MCF 10A (cell line): ENCODE measurements around the gene PTPRM. TPM values are rescaled to one million over a fixed set of nuclear protein-coding genes. Genes with fewer than 3 reads are reported as not detected.

Source experiments
- BruUV-seq: library from RNA; stranded (reverse); fragments of 400-500 nt; replicated peaks from 2 replicates; lab custom pipeline; 2021; lab: Mats Ljungman, UMichigan
- CTCF ChIA-PET: fragments of 300-600 bp; sonication (Branson Sonifier 250); formaldehyde crosslinking; extraction: SDS; loops from one replicate; lab custom pipeline; 2021; ENCODE audit warnings: antibody characterized with exemption, inconsistent platforms; lab: Yijun Ruan, JAX
- POLR2A ChIA-PET: fragments of 300-600, 350-650 bp; sonication (Branson Sonifier 250); formaldehyde crosslinking; extraction: SDS; loops from one replicate; lab custom pipeline; 2020; ENCODE audit warnings: antibody characterized with exemption, inconsistent platforms; lab: Yijun Ruan, JAX
- DNase-seq: peaks from one replicate; pipeline ENCODE4 v3.0.0-alpha.2; 2018; ENCODE audit not compliant: unreplicated experiment
- H3K27ac Mint-ChIP-seq: one replicate; pipeline ENCODE4 v1.8.0; 2022; ENCODE audit warnings: mild to moderate bottlenecking, low read depth, mixed read lengths; ENCODE audit not compliant: unreplicated experiment
- H3K27me3 Mint-ChIP-seq: one replicate; pipeline ENCODE4 v1.8.0; 2022; ENCODE audit warnings: mixed read lengths; ENCODE audit not compliant: insufficient read depth, unreplicated experiment
- H3K36me3 Mint-ChIP-seq: one replicate; pipeline ENCODE4 v1.8.0; 2022; ENCODE audit warnings: mild to moderate bottlenecking, moderate library complexity, mixed read lengths; ENCODE audit not compliant: insufficient read depth, unreplicated experiment
- H3K4me1 Mint-ChIP-seq: one replicate; pipeline ENCODE4 v1.8.0; 2022; ENCODE audit warnings: mixed read lengths; ENCODE audit not compliant: insufficient read depth, unreplicated experiment
- H3K4me3 Mint-ChIP-seq: one replicate; pipeline ENCODE4 v1.8.0; 2022; ENCODE audit warnings: mild to moderate bottlenecking, moderate library complexity, mixed read lengths; ENCODE audit not compliant: unreplicated experiment
- H3K9me3 Mint-ChIP-seq: one replicate; pipeline ENCODE4 v1.8.0; 2022; ENCODE audit warnings: mixed read lengths; ENCODE audit not compliant: unreplicated experiment
- CTCF ChIP-seq: fragments of 200-600 bp; IDR thresholded peaks from one replicate; pipeline ENCODE4 v1.8.0; 2022; ENCODE audit warnings: antibody characterized with exemption, mild to moderate bottlenecking; ENCODE audit not compliant: unreplicated experiment
- intact Hi-C: fragments of 100-400 bp; cut with micrococcal nuclease; formaldehyde crosslinking; loops from 2 replicates; pipeline ENCODE4 v1.14.1; 2022
- total RNA-seq: library from RNA; stranded (reverse); gene quantifications from 2 replicates; pipeline ENCODE4 v1.2.3, GENCODE V29; 2022

PTPRM gene
- total RNA-seq, 1 experiment from 2014 or later = 82.8 TPM

- CTCF ChIA-PET = interaction anchor here (0.7 kb wide), 2 partner anchors 50 to 141 kb away, joined by 3 read pairs; no protein-coding TSS in a partner anchor
- Mint-ChIP-seq H3K27ac (peak overlapping the region; percentile 83), H3K27me3 (no peaks in the 10 kb centered on the region), H3K4me3 (no peak overlapping the region), H3K9me3 (peaks cover 7% of the 10 kb centered on the region), H3K4me1 (peaks cover 32% of the 10 kb centered on the region), H3K36me3 (peaks cover 14% of the 10 kb centered on the region)
- no peak for TF ChIP-seq CTCF
- POLR2A ChIA-PET = interaction anchor here (0.7 to 1.7 kb wide), 6 partner anchors 9 to 430 kb away, joined by 3 to 5 read pairs (median 3); no protein-coding TSS in a partner anchor
- TSS peak; percentile 41 for BruUV-seq
- intact Hi-C loops = no loop called here
- DNase-seq = peak; percentile 97
Measured at GRCh38 chr18:8212896-8213780, 646.0 kb downstream of the PTPRM start.

DNA sequence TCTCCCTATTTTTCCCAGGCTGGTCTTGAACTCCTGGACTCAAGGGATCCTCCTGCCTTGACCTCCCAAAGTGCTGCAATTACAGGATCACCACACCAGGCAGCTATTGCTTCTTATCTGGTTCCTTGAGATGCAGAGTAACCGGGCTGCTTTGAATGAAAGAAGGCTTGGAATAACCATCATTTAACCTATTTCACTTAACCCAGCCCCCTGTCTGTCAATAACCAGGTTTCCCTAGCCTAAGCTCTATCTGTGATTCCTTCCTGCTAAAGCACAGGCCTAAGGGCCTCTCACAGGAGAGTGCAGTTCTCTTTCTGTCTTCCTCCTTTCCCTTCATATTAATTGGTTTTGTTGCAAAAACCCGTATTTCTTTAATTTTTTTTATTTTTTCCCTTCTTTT lies 648.6 kb downstream of the PTPRM start:
- Mint-ChIP-seq H3K4me1 (peaks cover 30% of the 10 kb centered on the region), H3K4me3 (no peak overlapping the region), H3K27ac (no peak overlapping the region), H3K36me3 (peaks cover 6% of the 10 kb centered on the region), H3K9me3 (peaks cover 5% of the 10 kb centered on the region), H3K27me3 (no peaks in the 10 kb centered on the region)
- intact Hi-C loops = no loop called here
- TF ChIP-seq CTCF = no peak
- DNase-seq = no peak
- CTCF ChIA-PET = no interaction called here
- POLR2A ChIA-PET = no interaction called here
- no TSS peak for BruUV-seq

- ChIA-PET CTCF (no interaction called here), POLR2A (interaction anchor here (0.6 kb wide), 1 partner anchor 423 kb away, joined by 3 read pairs; no protein-coding TSS in a partner anchor)
- Mint-ChIP-seq H3K9me3 (no peaks in the 10 kb centered on the region), H3K4me1 (peaks cover 16% of the 10 kb centered on the region), H3K27me3 (no peaks in the 10 kb centered on the region), H3K4me3 (no peak overlapping the region), H3K27ac (no peak overlapping the region), H3K36me3 (no peaks in the 10 kb centered on the region)
- DNase-seq = no peak
- intact Hi-C loops = no loop called here
- TF ChIP-seq CTCF = no peak
- BruUV-seq = no TSS peak
Measured at GRCh38 chr18:8217051-8217564, 650.0 kb downstream of the PTPRM start.

DNA sequence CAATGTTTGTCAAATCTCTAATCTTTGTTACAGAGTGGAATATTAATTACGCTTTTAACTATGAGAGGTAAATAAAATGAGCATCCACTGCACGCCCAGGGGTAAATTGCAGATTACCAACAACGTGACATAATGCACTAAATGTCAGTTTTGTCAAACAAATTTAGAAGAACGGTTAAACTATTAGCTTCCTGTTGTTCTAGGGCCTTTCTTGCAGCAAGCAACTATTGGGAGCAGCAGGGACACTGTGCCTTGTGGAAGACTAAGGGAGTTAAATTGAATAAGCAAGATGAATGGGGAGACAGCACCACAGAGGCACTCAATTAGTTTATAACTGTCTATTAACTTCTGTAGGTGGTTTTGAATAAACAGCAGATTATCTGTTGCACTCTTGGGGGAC lies 651.1 kb downstream of the PTPRM start:
- Mint-ChIP-seq H3K36me3 (no peaks in the 10 kb centered on the region), H3K4me1 (peaks cover 7% of the 10 kb centered on the region), H3K9me3 (no peaks in the 10 kb centered on the region), H3K27me3 (no peaks in the 10 kb centered on the region), H3K4me3 (no peak overlapping the region), H3K27ac (no peak overlapping the region)
- TF ChIP-seq CTCF = no peak
- intact Hi-C loops = no loop called here
- CTCF ChIA-PET = no interaction called here
- POLR2A ChIA-PET = no interaction called here
- BruUV-seq = no TSS peak
- DNase-seq = no peak
